ENCODE results near the gene UBAC2. TPM values are rescaled to one million over a fixed set of nuclear protein-coding genes. Genes with fewer than 3 reads are reported as not detected.

Gene UBAC2
- total and polyA plus RNA-seq, 2 of the 8 experiments (the other 6 are each of a cell fraction or from before 2014, with no cell fraction given): 75.9 to 76.9 TPM

- Histone ChIP-seq H4K91ac (replicated peaks; ENCODE audit: insufficient read length, low read length) (no peak overlapping the region), H3K4me1 (replicated peaks in 1 of 4; ENCODE audit: control insufficient read depth in 3 of 4, insufficient read depth in 4 of 4, low read length in 3 of 4) (peaks cover 0 to 16% (median 4%) of the 10 kb centered on the region in 4 experiments), H3K36me3 (ENCODE audit: control insufficient read depth in 2 of 4, insufficient read depth in 4 of 4, low read length in 3 of 4) (no peaks in the 10 kb centered on the region), H3K4me2 (ENCODE audit: insufficient read depth in 1 of 2, low read depth in 2 of 2, low read length in 2 of 2) (no peak overlapping the region), H3K23me2 (ENCODE audit: low read depth, low read length) (no peaks in the 10 kb centered on the region), H3K4me3 (ENCODE audit: extremely low read depth in 1 of 4, insufficient read depth in 2 of 4, low read depth in 3 of 4, low read length in 4 of 4) (no peak overlapping the region), H3K18ac (ENCODE audit: extremely low read depth, low read length) (no peak overlapping the region), H3K56ac (replicated peaks; ENCODE audit: insufficient read length, low read depth, low read length) (no peak overlapping the region), H2AFZ (ENCODE audit: low read length) (no peak overlapping the region), H3K23ac (ENCODE audit: insufficient read length) (no peak overlapping the region), H3K9ac (replicated peaks in 1 of 4; ENCODE audit: extremely low read depth in 1 of 4, low read depth in 3 of 4, low read length in 3 of 4) (no peak overlapping the region), H3K27ac (ENCODE audit: low read depth, low read length) (no peak overlapping the region), H4K5ac (ENCODE audit: insufficient read length, low read depth, low read length) (no peak overlapping the region), H2AK5ac (ENCODE audit: low read depth, low read length) (no peak overlapping the region), H3K27me3 (replicated peaks in 1 of 4; ENCODE audit: control insufficient read depth in 3 of 4, extremely low read depth in 1 of 4, insufficient read depth in 3 of 4, low read length in 3 of 4) (no peaks in the 10 kb centered on the region), H2BK5ac (ENCODE audit: low read depth, low read length) (no peak overlapping the region), H3K79me1 (ENCODE audit: low read depth, low read length) (no peaks in the 10 kb centered on the region), H2BK15ac (ENCODE audit: low read length) (no peak overlapping the region; the same call in 1 of the 2 replicates), H2BK12ac (ENCODE audit: low read depth, low read length) (0 out of 2 replicates have a peak overlapping the region, but pooled peaks have one; percentile 39), H3K4ac (replicated peaks; ENCODE audit: insufficient read length, low read depth, low read length) (no peak overlapping the region), H2BK120ac (replicated peaks; ENCODE audit: low read depth, low read length) (no peak overlapping the region), H3K9me3 (ENCODE audit: insufficient read depth in 2 of 2, low read depth in 1 of 2, low read length in 1 of 2) (no peaks in the 10 kb centered on the region), H3K14ac (ENCODE audit: insufficient read length) (no peak overlapping the region), H3K79me2 (ENCODE audit: control insufficient read depth in 1 of 2, insufficient read depth in 2 of 2, low read length in 2 of 2) (no peaks in the 10 kb centered on the region), H4K20me1 (replicated peaks in 1 of 2; ENCODE audit: control insufficient read depth in 1 of 2, insufficient read depth in 2 of 2, low read length in 2 of 2) (no peaks in the 10 kb centered on the region), H2BK20ac (ENCODE audit: low read length) (no peak overlapping the region), H4K8ac (ENCODE audit: extremely low read depth, insufficient read depth, low read length) (no peak overlapping the region)
- CTCF ChIA-PET (ENCODE audit: partially characterized antibody): interaction anchor here (0.5 to 6.6 kb wide), 7 partner anchors 10 to 237 kb away, joined by 3 to 37 read pairs (median 6); no protein-coding TSS in a partner anchor
- 93% methylated on average over 8 of the region's 8 CpGs; no CpG with 5 or more reads in 1 of the 2 experiments for WGBS, 2 experiments (ENCODE audit: extremely low coverage in 1 of 2, insufficient coverage in 1 of 2, insufficient read length in 1 of 2, insufficient replicate concordance in 2 of 2, low coverage in 1 of 2, low lambda C conversion rate in 2 of 2, missing lambda C conversion rate in 1 of 2)
- POLR2A ChIA-PET (ENCODE audit: partially characterized antibody): interaction anchor here (1.2 kb wide), 1 partner anchor 10 kb away, joined by 3 read pairs; no protein-coding TSS in a partner anchor
- FAIRE-seq (no peak), DNase-seq (ENCODE audit: low read depth in 1 of 2, low spot score in 2 of 2) (peak in 1 of 2 experiments; percentile 33)
- TF ChIP-seq SAP30 (IDR thresholded peaks at IDR 0.05; ENCODE audit: insufficient read depth, insufficient replicate concordance, low read length) (no peak), CHD2 (IDR thresholded peaks at IDR 0.05; ENCODE audit: low read length) (no peak), CBX8 (IDR thresholded peaks at IDR 0.05; ENCODE audit: borderline replicate concordance, low read depth, low read length) (no peak), ZNF274 (IDR thresholded peaks at IDR 0.05; ENCODE audit: borderline replicate concordance, extremely low read depth, low read length) (no peak), ATF2 (IDR thresholded peaks at IDR 0.05; ENCODE audit: low read length) (no peak), RXRA (IDR thresholded peaks at IDR 0.05; ENCODE audit: insufficient read depth, low read depth, low read length) (no peak), TEAD4 (IDR thresholded peaks at IDR 0.05; ENCODE audit: low read depth, low read length) (no peak), TAF1 (IDR thresholded peaks at IDR 0.05; ENCODE audit: low read depth, low read length) (no peak), POLR2AphosphoS5 (IDR thresholded peaks at IDR 0.05; ENCODE audit: low read depth, low read length) (no peak), SIX5 (IDR thresholded peaks at IDR 0.05; ENCODE audit: low read depth, low read length) (no peak), POLR2A (IDR thresholded peaks at IDR 0.05; ENCODE audit: control extremely low read depth in 1 of 2, low read depth in 2 of 2, low read length in 2 of 2) (no peak), CTBP2 (IDR thresholded peaks at IDR 0.05; ENCODE audit: borderline replicate concordance, insufficient read depth, insufficient read length, low read length) (no peak), SRF (IDR thresholded peaks at IDR 0.05; ENCODE audit: low read depth, low read length) (no peak)
These were observed 177.0 kb downstream of the UBAC2 start for GRCh38 chr13:99377641-99378040.
